Loucy (cell line): ENCODE measurements around the gene LRRC1.

Experiments
- H2AFZ ChIP-seq: fragments of 200-600 bp; sonication (generic); 2 replicates; pipeline ENCODE4 v1.6.0; 2016; ENCODE audit warnings: antibody characterized with exemption, mild to moderate bottlenecking, low read length, moderate library complexity
- H3F3A ChIP-seq: fragments of 200-600 bp; 2 replicates; pipeline ENCODE4 v1.6.0; 2016; ENCODE audit warnings: antibody characterized with exemption, low read depth, mild to moderate bottlenecking
- H3K27me3 ChIP-seq: fragments of 200-600 bp; sonication (generic); 2 replicates; pipeline ENCODE4 v1.6.1; 2014; ENCODE audit warnings: low read length, mild to moderate bottlenecking; ENCODE audit not compliant: insufficient read depth, poor library complexity, severe bottlenecking
- H3K36me3 ChIP-seq: fragments of 200-600 bp; sonication (generic); 2 replicates; pipeline ENCODE4 v1.6.1; 2016; ENCODE audit warnings: low read length; ENCODE audit not compliant: insufficient read depth
- H3K4me1 ChIP-seq: fragments of 200-600 bp; sonication (generic); 2 replicates; pipeline ENCODE4 v1.5.1; 2014; ENCODE audit warnings: low read length, mild to moderate bottlenecking; ENCODE audit not compliant: insufficient read depth, poor library complexity, severe bottlenecking
- H3K4me2 ChIP-seq: fragments of 200-600 bp; sonication (generic); 2 replicates; pipeline ENCODE4 v1.6.0; 2014; ENCODE audit warnings: antibody characterized with exemption, low read length, low read depth, mild to moderate bottlenecking; ENCODE audit not compliant: poor library complexity, severe bottlenecking
- H3K4me3 ChIP-seq: fragments of 200-600 bp; sonication (generic); 2 replicates; pipeline ENCODE4 v1.5.1; 2014; ENCODE audit warnings: low read length, mild to moderate bottlenecking, mixed read lengths; ENCODE audit not compliant: poor library complexity, severe bottlenecking
- H3K79me2 ChIP-seq: fragments of 200-600 bp; sonication (generic); 2 replicates; pipeline ENCODE4 v1.6.1; 2014; ENCODE audit warnings: low read length; ENCODE audit not compliant: insufficient read depth
- H3K9ac ChIP-seq: fragments of 200-600 bp; sonication (generic); 2 replicates; pipeline ENCODE4 v1.6.0; 2014; ENCODE audit warnings: mild to moderate bottlenecking, low read depth, low read length, moderate library complexity; ENCODE audit not compliant: poor library complexity, severe bottlenecking
- H3K9me2 ChIP-seq: fragments of 200-600 bp; sonication (generic); replicated peaks from 2 replicates; pipeline ENCODE4 v1.6.1; 2016; ENCODE audit warnings: low read depth, low read length, mixed read lengths
- H3K9me3 ChIP-seq: fragments of 200-600 bp; sonication (generic); 2 replicates; pipeline ENCODE4 v1.6.1; 2014; ENCODE audit warnings: mild to moderate bottlenecking, antibody characterized with exemption, low read length, low read depth; ENCODE audit not compliant: insufficient read depth
- H4K20me1 ChIP-seq: fragments of 200-600 bp; sonication (generic); 2 replicates; pipeline ENCODE4 v1.6.0; 2014; ENCODE audit warnings: antibody characterized with exemption, low read length, mild to moderate bottlenecking; ENCODE audit not compliant: insufficient read depth, poor library complexity, severe bottlenecking
- CTCF ChIP-seq: fragments of 200-600 bp; sonication (generic); conservative IDR thresholded peaks from 2 replicates; pipeline ENCODE4 v1.5.1; 2014; ENCODE audit warnings: mild to moderate bottlenecking, antibody characterized with exemption, low read length
- EZH2phosphoT487 ChIP-seq: fragments of 200-600 bp; IDR thresholded peaks from 2 replicates; pipeline ENCODE4 v1.6.1; 2018; ENCODE audit warnings: antibody characterized with exemption, mild to moderate bottlenecking, moderate library complexity, borderline replicate concordance

LRRC1 gene

GRCh38 chr6:53834132-53834531 lies 39.3 kb downstream of the LRRC1 start:
- H2AFZ ChIP-seq: no peak overlapping the region
- no peaks in the 10 kb centered on the region for H4K20me1 ChIP-seq
- H3K9ac ChIP-seq: no peak overlapping the region
- H3K9me3 ChIP-seq: no peaks in the 10 kb centered on the region
- no peaks in the 10 kb centered on the region for H3K36me3 ChIP-seq
- peaks cover 8% of the 10 kb centered on the region for H3K4me1 ChIP-seq
- H3K27me3 ChIP-seq: no peaks in the 10 kb centered on the region
- no peak overlapping the region for H3K4me2 ChIP-seq
- no peaks in the 10 kb centered on the region for H3F3A ChIP-seq
- no peaks in the 10 kb centered on the region for H3K9me2 ChIP-seq
- H3K4me3 ChIP-seq: no peak overlapping the region
- TF ChIP-seq CTCF (no peak), EZH2phosphoT487 (no peak)
- H3K79me2 ChIP-seq: 0 out of 2 replicates have a peak, but pooled peaks cover 15% of the 10 kb centered on the region

GRCh38 chr6:53837865-53838769 lies 43.3 kb downstream of the LRRC1 start:
- Histone ChIP-seq H3K79me2 (peaks cover 14% of the 10 kb centered on the region; the same call in 1 of the 2 replicates), H3K9me3 (no peaks in the 10 kb centered on the region)

GRCh38 chr6:53840027-53840426 lies 45.2 kb downstream of the LRRC1 start:
- Histone ChIP-seq H3K36me3 (peaks cover 3% of the 10 kb centered on the region; the same call in 1 of the 2 replicates), H3F3A (no peaks in the 10 kb centered on the region), H2AFZ (no peak overlapping the region), H3K4me3 (no peak overlapping the region), H4K20me1 (no peaks in the 10 kb centered on the region), H3K4me2 (no peak overlapping the region), H3K79me2 (peaks cover 14% of the 10 kb centered on the region; the same call in 1 of the 2 replicates), H3K27me3 (no peaks in the 10 kb centered on the region), H3K9ac (no peak overlapping the region), H3K9me3 (no peaks in the 10 kb centered on the region), H3K4me1 (peaks cover 8% of the 10 kb centered on the region), H3K9me2 (no peaks in the 10 kb centered on the region)
- TF ChIP-seq EZH2phosphoT487: no peak
- TF ChIP-seq CTCF: no peak

More at GRCh38 chr6:53837865-53838769, 43.3 kb downstream of the LRRC1 start:
- Histone ChIP-seq H4K20me1 (no peaks in the 10 kb centered on the region), H3K36me3 (peaks cover 3% of the 10 kb centered on the region; the same call in 1 of the 2 replicates), H3K4me3 (no peak overlapping the region), H3K27me3 (no peaks in the 10 kb centered on the region), H3F3A (no peaks in the 10 kb centered on the region), H3K9ac (no peak overlapping the region), H3K4me1 (peaks cover 8% of the 10 kb centered on the region), H2AFZ (no peak overlapping the region), H3K4me2 (no peak overlapping the region), H3K9me2 (no peaks in the 10 kb centered on the region)
- TF ChIP-seq CTCF: no peak
- no peak for TF ChIP-seq EZH2phosphoT487
